H9 (cell line): ENCODE results near the gene IFFO2. TPM values are rescaled to one million over a fixed set of nuclear protein-coding genes. Genes with fewer than 3 reads are reported as not detected.

Experiments used
- DNase-seq: peaks from one replicate; pipeline ENCODE4 v3.0.0-alpha.2; 2017
- H2AFZ ChIP-seq: one replicate; pipeline ENCODE4 v1.6.1; 2013; ENCODE audit warnings: mild to moderate bottlenecking, low read length, control low read depth, moderate library complexity
- H2AK5ac ChIP-seq: 2 replicates; pipeline ENCODE4 v1.6.1; 2013; ENCODE audit warnings: low read length, control low read depth, mixed read lengths; ENCODE audit not compliant: insufficient read length
- H2BK120ac ChIP-seq: one replicate; pipeline ENCODE4 v1.6.1; 2013; ENCODE audit warnings: low read depth, mild to moderate bottlenecking, low read length, control low read depth, inconsistent platforms; ENCODE audit not compliant: poor library complexity, severe bottlenecking
- H2BK12ac ChIP-seq: 2 replicates; pipeline ENCODE4 v1.6.1; 2013; ENCODE audit warnings: low read length, control low read depth, mixed read lengths, low read depth; ENCODE audit not compliant: insufficient read length
- H2BK15ac ChIP-seq: 2 replicates; pipeline ENCODE4 v1.6.1; 2013; ENCODE audit warnings: low read depth, low read length, control low read depth
- H2BK20ac ChIP-seq: one replicate; pipeline ENCODE4 v1.6.1; 2013; ENCODE audit warnings: low read depth, mild to moderate bottlenecking, low read length, control low read depth, inconsistent platforms; ENCODE audit not compliant: poor library complexity, severe bottlenecking
- H2BK5ac ChIP-seq: 2 replicates; pipeline ENCODE4 v1.6.1; 2013; ENCODE audit warnings: low read length, control low read depth, mixed read lengths; ENCODE audit not compliant: insufficient read length
- H3K14ac ChIP-seq: 2 replicates; pipeline ENCODE4 v1.6.1; 2013; ENCODE audit warnings: low read length, control low read depth; ENCODE audit not compliant: insufficient read depth
- H3K18ac ChIP-seq: 2 replicates; pipeline ENCODE4 v1.6.1; 2013; ENCODE audit warnings: low read depth, mild to moderate bottlenecking, mixed read lengths, low read length, control low read depth; ENCODE audit not compliant: insufficient read length
- H3K23ac ChIP-seq: 2 replicates; pipeline ENCODE4 v1.6.1; 2013; ENCODE audit warnings: low read length, control low read depth, mixed read lengths, low read depth; ENCODE audit not compliant: insufficient read length
- H3K23me2 ChIP-seq: 2 replicates; pipeline ENCODE4 v1.6.1; 2013; ENCODE audit warnings: low read depth, mild to moderate bottlenecking, mixed read lengths, low read length, control low read depth; ENCODE audit not compliant: insufficient read length, poor library complexity, severe bottlenecking
- H3K27ac ChIP-seq: 2 replicates; pipeline ENCODE4 v1.5.1; 2013; ENCODE audit warnings: low read length, control low read depth, mixed read lengths, low read depth; ENCODE audit not compliant: insufficient read length
- H3K27me3 ChIP-seq: 2 replicates; pipeline ENCODE4 v1.6.1; 2013; ENCODE audit warnings: low read length, control low read depth, inconsistent platforms; ENCODE audit not compliant: insufficient read depth
- H3K4ac ChIP-seq: 2 replicates; pipeline ENCODE4 v1.6.1; 2013; ENCODE audit warnings: low read depth, mild to moderate bottlenecking, control low read depth, inconsistent platforms, low read length, moderate library complexity
- H3K4me1 ChIP-seq: 2 replicates; pipeline ENCODE4 v1.6.1; 2013; ENCODE audit warnings: low read length, control low read depth, inconsistent platforms; ENCODE audit not compliant: insufficient read depth
- H3K4me2 ChIP-seq: 2 replicates; pipeline ENCODE4 v1.6.1; 2013; ENCODE audit warnings: low read length, control low read depth, mixed read lengths; ENCODE audit not compliant: insufficient read length, insufficient read depth
- H3K56ac ChIP-seq: 2 replicates; pipeline ENCODE4 v1.6.1; 2013; ENCODE audit warnings: low read depth, mild to moderate bottlenecking, mixed read lengths, low read length, control low read depth; ENCODE audit not compliant: insufficient read length
- H3K79me1 ChIP-seq: 2 replicates; pipeline ENCODE4 v1.6.1; 2013; ENCODE audit warnings: low read depth, mild to moderate bottlenecking, moderate library complexity, low read length, control low read depth, inconsistent platforms; ENCODE audit not compliant: insufficient read depth, poor library complexity, severe bottlenecking
- H3K79me2 ChIP-seq: 2 replicates; pipeline ENCODE4 v1.6.1; 2013; ENCODE audit warnings: low read length, control low read depth, inconsistent platforms; ENCODE audit not compliant: insufficient read depth
- H3K9ac ChIP-seq: 2 replicates; pipeline ENCODE4 v1.6.1; 2013; ENCODE audit warnings: low read length, control low read depth, mixed read lengths; ENCODE audit not compliant: insufficient read length; ENCODE audit errors: extremely low read depth
- H3K9me3 ChIP-seq: one replicate; pipeline ENCODE4 v1.6.1; 2013; ENCODE audit warnings: low read depth, low read length, inconsistent platforms; ENCODE audit not compliant: control insufficient read depth
- H3T11ph ChIP-seq: one replicate; pipeline ENCODE4 v1.6.1; 2013; ENCODE audit warnings: mild to moderate bottlenecking, low read length, control low read depth, inconsistent platforms
- H4K20me1 ChIP-seq: one replicate; pipeline ENCODE4 v1.6.1; 2013; ENCODE audit not compliant: control insufficient read depth, insufficient read length, insufficient read depth
- H4K5ac ChIP-seq: 2 replicates; pipeline ENCODE4 v1.6.1; 2013; ENCODE audit warnings: low read depth, mild to moderate bottlenecking, mixed read lengths, low read length, control low read depth; ENCODE audit not compliant: insufficient read length
- H4K8ac ChIP-seq: replicated peaks from 2 replicates; pipeline ENCODE4 v1.6.1; 2013; ENCODE audit warnings: low read length, control low read depth, mixed read lengths, low read depth; ENCODE audit not compliant: insufficient read length
- H4K91ac ChIP-seq: 2 replicates; pipeline ENCODE4 v1.6.1; 2013; ENCODE audit warnings: low read depth, mild to moderate bottlenecking, moderate library complexity, mixed read lengths, low read length, control low read depth; ENCODE audit not compliant: insufficient read length
- H3K27ac Mint-ChIP-seq, 3 experiments: 2 replicates in 2 of 3; 3 replicates in 1 of 3; pipeline ENCODE4 v1.8.0; 2020 to 2021; ENCODE audit warnings: mixed read lengths in 3 of 3, mild to moderate bottlenecking in 1 of 3, moderate library complexity in 1 of 3
- H3K27me3 Mint-ChIP-seq: 2 replicates; pipeline ENCODE4 v1.8.0; 2021; ENCODE audit warnings: low read depth, mild to moderate bottlenecking, moderate library complexity, mixed read lengths
- H3K36me3 Mint-ChIP-seq, 3 experiments: 2 replicates in 2 of 3; 3 replicates in 1 of 3; pipeline ENCODE4 v1.8.0; 2020 to 2021; ENCODE audit warnings: low read depth in 3 of 3, mixed read lengths in 3 of 3; ENCODE audit not compliant: insufficient read depth in 1 of 3
- H3K4me1 Mint-ChIP-seq, 2 experiments: 2 replicates each; pipeline ENCODE4 v1.8.0; 2020; ENCODE audit warnings: mixed read lengths in 2 of 2
- H3K4me3 Mint-ChIP-seq, 2 experiments: 2 replicates in 1 of 2; 3 replicates in 1 of 2; pipeline ENCODE4 v1.8.0; 2020 to 2021; ENCODE audit warnings: mild to moderate bottlenecking in 2 of 2, mixed read lengths in 2 of 2, moderate library complexity in 1 of 2
- H3K9me3 Mint-ChIP-seq, 2 experiments: 2 replicates in 1 of 2; 3 replicates in 1 of 2; pipeline ENCODE4 v1.8.0; 2020; ENCODE audit warnings: mild to moderate bottlenecking in 2 of 2, mixed read lengths in 2 of 2, moderate library complexity in 1 of 2
- CTCF ChIP-seq: fragments of 200-600 bp; sonication (generic); conservative IDR thresholded peaks from 3 replicates; pipeline ENCODE4 v1.8.0; 2021; ENCODE audit warnings: antibody characterized with exemption, mild to moderate bottlenecking
- WGBS: extraction: QIAGEN DNeasy Blood & Tissue Kit; methylation state at CpG from one replicate; pipeline ENCODE4 v1.1.7; 2013; ENCODE audit warnings: missing lambda C conversion rate, low lambda C conversion rate, mixed read lengths; ENCODE audit not compliant: insufficient read length; ENCODE audit errors: extremely low coverage; 5-methylcytosine and 5-hydroxymethylcytosine counted together
- total RNA-seq: library from RNA; stranded (reverse); gene quantifications from 2 replicates; pipeline ENCODE4 v1.2.1, GENCODE V29; 2021

The IFFO2 gene
- total RNA-seq, 1 experiment from 2014 or later = 3.6 TPM

GRCh38 chr1:18960409-18960808 lies 3.9 kb upstream of the IFFO2 start:
- no peak for DNase-seq
- WGBS = no CpG with 5 or more reads among the region's 4 CpGs
- no peak overlapping the region for H4K5ac ChIP-seq
- no peak overlapping the region for H2BK12ac ChIP-seq
- H3K9me3 ChIP-seq = no peaks in the 10 kb centered on the region
- no peaks in the 10 kb centered on the region for H3K4me1 ChIP-seq
- H3K79me1 ChIP-seq = no peaks in the 10 kb centered on the region
- no peak overlapping the region for H2BK15ac ChIP-seq
- peaks cover 5% of the 10 kb centered on the region for H3K23me2 ChIP-seq
- H3K27me3 ChIP-seq = peaks cover 5% of the 10 kb centered on the region; the same call in 1 of the 2 replicates
- no peak overlapping the region for H2AFZ ChIP-seq
- Mint-ChIP-seq H3K4me3 (no peak overlapping the region), H3K36me3 (no peaks in the 10 kb centered on the region; a peak in 1 of 7 replicates), H3K4me1 (peaks cover 8 to 23% of the 10 kb centered on the region in 2 experiments), H3K27me3 (peaks cover 51% of the 10 kb centered on the region), H3K27ac (no peak overlapping the region), H3K9me3 (no peaks in the 10 kb centered on the region)
- no peak overlapping the region for H4K8ac ChIP-seq
- no peak overlapping the region for H3K23ac ChIP-seq
- no peak overlapping the region for H3K18ac ChIP-seq
- H3K27ac ChIP-seq = no peak overlapping the region
- no peaks in the 10 kb centered on the region for H3K79me2 ChIP-seq
- H3K4me2 ChIP-seq = no peak overlapping the region
- H3K56ac ChIP-seq = no peak overlapping the region
- TF ChIP-seq CTCF = no peak
- no peak overlapping the region for H2BK5ac ChIP-seq
- no peaks in the 10 kb centered on the region for H4K20me1 ChIP-seq
- no peak overlapping the region for H2BK20ac ChIP-seq
- no peak overlapping the region for H3K4ac ChIP-seq
- H2AK5ac ChIP-seq = no peak overlapping the region
- H3K9ac ChIP-seq = no peak overlapping the region
- H4K91ac ChIP-seq = no peak overlapping the region
- no peak overlapping the region for H2BK120ac ChIP-seq
- H3T11ph ChIP-seq = no peak overlapping the region
- H3K14ac ChIP-seq = no peak overlapping the region
